Hypothalamus (tissue), 51 donors: ENCODE data around the gene LIMK2.
A peak's percentile ranks its signal among the peaks of the same experiment; 100 is the strongest.

Experiments used
- DNase-seq, 51 donors: peaks; one replicate each; lab custom pipeline; 2025; lab: John Stamatoyannopoulos, UW

Gene LIMK2

DNA sequence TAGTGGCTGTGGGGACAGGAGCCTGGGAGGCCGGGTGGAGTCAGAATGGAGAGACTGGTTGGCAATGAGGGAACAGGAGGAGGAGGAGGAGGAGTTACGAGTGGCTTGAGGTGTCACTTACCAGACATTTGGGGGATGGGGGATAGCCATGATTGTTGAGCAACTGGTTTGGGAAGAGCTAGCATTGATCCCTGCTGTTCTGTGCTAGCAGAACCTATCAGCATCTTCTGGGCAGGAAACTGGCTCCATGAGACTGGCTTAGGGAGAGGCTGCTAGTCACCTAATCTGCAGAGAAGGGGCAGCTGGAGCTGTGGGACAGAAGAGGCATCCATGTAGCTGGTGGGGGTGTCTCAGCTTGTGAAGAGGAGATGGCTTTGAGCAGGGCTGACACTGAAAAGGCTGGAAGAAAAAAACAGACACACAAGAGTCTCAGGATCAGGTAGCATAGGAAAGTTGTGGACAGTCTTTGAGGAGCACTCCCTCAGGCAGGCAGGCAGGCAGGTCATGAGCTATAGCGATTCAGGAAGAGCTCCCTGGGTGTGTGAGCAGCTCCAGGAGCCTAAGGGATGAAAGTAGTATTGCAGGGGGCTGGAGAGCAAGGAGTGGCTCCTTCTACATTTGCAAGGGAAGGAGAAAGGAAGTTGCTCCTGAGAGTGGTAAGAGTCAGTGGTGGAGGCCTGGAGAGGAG lies 57.9 kb downstream of the LIMK2 start:
- DNase-seq, result no peak

DNA sequence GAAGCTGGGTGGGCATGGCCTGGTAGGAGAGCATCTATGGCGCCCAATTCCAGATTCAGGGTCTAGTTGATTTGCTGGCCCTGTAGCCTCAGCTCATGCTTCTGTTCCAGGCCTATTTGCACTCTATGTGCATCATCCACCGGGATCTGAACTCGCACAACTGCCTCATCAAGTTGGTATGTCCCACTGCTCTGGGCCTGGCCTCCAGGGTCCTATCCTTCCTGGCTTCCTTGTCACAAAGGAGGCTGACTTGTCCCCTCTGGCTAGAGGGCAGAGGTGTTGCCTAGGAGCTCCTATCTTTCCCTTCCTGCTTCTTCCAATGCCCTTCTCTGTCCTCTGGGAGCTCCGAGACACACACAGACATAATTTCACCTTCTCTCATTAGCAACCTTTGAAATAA lies 58.9 kb downstream of the LIMK2 start:
- DNase-seq, result no peak

DNA sequence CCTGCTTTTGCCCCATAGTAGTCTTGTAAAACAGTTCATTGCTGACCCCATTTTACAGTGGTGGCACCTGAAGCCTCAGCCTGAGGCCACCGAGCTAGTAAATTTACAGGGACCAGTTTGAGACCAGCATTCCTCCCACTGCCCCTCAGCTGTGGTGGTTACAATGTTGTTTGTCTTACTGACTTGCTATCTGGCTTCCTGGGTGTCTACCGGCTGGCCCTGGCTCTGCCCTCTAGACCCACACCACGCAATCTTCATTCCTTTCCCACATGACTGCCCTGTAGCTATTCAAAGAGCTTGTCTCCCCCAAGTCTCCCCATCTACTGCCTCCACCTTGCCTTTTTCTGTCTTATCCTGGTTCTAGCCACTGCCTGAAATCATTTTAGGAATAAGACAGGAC lies 59.4 kb downstream of the LIMK2 start:
- no peak for DNase-seq

DNA sequence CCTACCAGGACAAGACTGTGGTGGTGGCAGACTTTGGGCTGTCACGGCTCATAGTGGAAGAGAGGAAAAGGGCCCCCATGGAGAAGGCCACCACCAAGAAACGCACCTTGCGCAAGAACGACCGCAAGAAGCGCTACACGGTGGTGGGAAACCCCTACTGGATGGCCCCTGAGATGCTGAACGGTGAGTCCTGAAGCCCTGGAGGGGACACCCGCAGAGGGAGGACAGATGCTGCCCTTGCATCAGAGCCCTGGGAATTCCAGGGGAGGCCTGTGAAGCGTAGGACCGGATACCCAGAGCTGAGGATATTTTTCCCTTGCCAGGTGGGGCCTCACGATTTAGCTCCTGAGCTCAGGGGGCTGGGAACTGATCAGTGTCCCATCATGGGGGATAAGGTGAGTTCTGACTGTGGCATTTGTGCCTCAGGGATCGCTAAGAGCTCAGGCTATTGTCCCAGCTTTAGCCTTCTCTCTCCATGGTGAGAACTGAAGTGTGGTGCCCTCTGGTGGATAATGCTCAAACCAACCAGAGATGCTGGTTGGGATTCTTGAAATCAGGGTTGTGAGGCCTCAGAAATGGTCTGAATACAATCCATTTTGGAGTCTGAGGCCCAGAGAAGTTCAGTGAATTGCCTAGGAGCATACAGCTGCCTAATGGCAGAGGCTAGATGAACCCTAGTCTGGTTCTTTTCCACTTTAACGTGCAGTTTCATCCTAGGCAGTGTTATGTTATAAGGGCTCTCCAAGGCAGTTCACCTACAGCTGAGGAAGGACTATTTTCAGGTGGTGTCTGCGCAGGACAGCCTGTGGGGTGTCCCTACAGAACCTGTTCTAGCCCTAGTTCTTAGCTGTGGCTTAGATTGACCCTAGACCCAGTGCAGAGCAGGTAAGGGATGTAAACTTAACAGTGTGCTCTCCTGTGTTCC lies 60.7 kb downstream of the LIMK2 start:
- peak in 25 of 51 donors; percentile 7 to 68 (median 40) for DNase-seq

DNA sequence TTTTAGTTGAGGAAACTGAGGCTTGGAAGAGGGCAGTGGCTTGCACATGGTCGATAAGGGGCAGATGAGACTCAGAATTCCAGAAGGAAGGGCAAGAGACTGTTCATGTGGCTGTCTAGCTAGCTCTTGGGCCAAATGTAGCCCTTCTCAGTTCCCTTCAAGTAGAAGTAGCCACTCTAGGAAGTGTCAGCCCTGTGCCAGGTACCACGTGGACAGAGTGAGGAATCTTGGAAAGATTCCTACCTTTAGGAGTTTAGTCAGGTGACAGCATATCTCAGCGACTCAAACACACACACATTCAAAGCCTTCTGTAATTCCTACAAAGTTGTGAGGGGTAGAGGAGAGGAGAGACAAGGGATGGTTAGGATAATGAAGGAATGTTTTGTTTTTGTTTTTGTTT lies 61.9 kb downstream of the LIMK2 start:
- no peak for DNase-seq

DNA sequence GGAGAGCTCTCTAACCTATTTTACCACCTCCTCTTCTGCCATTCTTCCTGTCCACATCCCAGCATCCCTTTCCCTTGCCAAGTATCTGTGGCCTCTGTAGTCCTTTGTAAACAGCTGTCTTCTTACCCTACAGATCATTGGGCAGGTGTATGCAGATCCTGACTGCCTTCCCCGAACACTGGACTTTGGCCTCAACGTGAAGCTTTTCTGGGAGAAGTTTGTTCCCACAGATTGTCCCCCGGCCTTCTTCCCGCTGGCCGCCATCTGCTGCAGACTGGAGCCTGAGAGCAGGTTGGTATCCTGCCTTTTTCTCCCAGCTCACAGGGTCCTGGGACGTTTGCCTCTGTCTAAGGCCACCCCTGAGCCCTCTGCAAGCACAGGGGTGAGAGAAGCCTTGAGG lies 62.9 kb downstream of the LIMK2 start:
- DNase-seq, result no peak

DNA sequence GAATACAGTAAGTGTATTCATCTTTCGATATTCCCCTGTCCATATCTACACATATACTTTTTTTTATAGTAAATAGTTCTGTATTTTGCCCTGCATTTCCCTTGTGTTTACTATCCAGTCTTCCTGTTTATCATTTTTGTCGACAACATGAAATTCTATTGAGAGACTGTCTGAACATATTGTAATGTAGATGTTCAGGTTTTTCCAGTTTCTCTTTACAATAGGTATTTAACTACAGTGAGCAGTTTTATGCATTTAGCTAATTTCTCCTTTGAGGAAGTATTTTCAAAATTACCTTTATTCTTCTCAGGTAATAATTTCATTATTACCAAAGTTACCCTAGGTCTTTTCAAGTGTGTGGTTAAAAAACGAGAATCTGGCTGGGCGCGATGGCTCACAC lies 63.5 kb downstream of the LIMK2 start:
- no peak for DNase-seq

DNA sequence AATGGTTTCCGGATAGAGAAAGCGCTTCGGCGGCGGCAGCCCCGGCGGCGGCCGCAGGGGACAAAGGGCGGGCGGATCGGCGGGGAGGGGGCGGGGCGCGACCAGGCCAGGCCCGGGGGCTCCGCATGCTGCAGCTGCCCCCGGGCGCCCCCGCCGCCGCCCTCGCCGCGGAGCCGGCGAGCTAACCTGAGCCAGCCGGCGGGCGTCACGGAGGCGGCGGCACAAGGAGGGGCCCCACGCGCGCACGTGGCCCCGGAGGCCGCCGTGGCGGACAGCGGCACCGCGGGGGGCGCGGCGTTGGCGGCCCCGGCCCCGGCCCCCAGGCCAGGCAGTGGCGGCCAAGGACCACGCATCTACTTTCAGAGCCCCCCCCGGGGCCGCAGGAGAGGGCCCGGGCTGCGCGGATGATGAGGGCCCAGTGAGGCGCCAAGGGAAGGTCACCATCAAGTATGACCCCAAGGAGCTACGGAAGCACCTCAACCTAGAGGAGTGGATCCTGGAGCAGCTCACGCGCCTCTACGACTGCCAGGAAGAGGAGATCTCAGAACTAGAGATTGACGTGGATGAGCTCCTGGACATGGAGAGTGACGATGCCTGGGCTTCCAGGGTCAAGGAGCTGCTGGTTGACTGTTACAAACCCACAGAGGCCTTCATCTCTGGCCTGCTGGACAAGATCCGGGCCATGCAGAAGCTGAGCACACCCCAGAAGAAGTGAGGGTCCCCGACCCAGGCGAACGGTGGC lies 64.5 kb downstream of the LIMK2 start:
- DNase-seq, result no peak

DNA sequence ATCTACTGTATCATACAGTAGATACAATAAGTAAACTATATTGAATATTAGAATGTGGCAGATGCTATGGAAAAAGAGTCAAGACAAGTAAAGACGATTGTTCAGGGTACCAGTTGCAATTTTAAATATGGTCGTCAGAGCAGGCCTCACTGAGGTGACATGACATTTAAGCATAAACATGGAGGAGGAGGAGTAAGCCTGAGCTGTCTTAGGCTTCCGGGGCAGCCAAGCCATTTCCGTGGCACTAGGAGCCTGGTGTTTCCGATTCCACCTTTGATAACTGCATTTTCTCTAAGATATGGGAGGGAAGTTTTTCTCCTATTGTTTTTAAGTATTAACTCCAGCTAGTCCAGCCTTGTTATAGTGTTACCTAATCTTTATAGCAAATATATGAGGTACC lies 65.6 kb downstream of the LIMK2 start:
- no peak for DNase-seq

DNA sequence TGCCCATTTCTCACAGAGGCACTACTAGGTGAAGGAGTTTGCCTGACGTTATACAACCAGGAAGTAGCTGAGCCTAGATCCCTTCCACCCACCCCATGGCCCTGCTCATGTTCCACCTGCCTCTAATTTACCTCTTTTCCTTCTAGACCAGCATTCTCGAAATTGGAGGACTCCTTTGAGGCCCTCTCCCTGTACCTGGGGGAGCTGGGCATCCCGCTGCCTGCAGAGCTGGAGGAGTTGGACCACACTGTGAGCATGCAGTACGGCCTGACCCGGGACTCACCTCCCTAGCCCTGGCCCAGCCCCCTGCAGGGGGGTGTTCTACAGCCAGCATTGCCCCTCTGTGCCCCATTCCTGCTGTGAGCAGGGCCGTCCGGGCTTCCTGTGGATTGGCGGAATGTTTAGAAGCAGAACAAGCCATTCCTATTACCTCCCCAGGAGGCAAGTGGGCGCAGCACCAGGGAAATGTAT lies 66.1 kb downstream of the LIMK2 start:
- DNase-seq, result no peak

DNA sequence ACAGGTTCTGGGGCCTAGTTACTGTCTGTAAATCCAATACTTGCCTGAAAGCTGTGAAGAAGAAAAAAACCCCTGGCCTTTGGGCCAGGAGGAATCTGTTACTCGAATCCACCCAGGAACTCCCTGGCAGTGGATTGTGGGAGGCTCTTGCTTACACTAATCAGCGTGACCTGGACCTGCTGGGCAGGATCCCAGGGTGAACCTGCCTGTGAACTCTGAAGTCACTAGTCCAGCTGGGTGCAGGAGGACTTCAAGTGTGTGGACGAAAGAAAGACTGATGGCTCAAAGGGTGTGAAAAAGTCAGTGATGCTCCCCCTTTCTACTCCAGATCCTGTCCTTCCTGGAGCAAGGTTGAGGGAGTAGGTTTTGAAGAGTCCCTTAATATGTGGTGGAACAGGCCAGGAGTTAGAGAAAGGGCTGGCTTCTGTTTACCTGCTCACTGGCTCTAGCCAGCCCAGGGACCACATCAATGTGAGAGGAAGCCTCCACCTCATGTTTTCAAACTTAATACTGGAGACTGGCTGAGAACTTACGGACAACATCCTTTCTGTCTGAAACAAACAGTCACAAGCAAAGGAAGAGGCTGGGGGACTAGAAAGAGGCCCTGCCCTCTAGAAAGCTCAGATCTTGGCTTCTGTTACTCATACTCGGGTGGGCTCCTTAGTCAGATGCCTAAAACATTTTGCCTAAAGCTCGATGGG lies 66.7 kb downstream of the LIMK2 start:
- DNase-seq, result no peak

DNA sequence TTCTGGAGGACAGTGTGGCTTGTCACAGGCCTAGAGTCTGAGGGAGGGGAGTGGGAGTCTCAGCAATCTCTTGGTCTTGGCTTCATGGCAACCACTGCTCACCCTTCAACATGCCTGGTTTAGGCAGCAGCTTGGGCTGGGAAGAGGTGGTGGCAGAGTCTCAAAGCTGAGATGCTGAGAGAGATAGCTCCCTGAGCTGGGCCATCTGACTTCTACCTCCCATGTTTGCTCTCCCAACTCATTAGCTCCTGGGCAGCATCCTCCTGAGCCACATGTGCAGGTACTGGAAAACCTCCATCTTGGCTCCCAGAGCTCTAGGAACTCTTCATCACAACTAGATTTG lies 67.2 kb downstream of the LIMK2 start:
- DNase-seq, result no peak

DNA sequence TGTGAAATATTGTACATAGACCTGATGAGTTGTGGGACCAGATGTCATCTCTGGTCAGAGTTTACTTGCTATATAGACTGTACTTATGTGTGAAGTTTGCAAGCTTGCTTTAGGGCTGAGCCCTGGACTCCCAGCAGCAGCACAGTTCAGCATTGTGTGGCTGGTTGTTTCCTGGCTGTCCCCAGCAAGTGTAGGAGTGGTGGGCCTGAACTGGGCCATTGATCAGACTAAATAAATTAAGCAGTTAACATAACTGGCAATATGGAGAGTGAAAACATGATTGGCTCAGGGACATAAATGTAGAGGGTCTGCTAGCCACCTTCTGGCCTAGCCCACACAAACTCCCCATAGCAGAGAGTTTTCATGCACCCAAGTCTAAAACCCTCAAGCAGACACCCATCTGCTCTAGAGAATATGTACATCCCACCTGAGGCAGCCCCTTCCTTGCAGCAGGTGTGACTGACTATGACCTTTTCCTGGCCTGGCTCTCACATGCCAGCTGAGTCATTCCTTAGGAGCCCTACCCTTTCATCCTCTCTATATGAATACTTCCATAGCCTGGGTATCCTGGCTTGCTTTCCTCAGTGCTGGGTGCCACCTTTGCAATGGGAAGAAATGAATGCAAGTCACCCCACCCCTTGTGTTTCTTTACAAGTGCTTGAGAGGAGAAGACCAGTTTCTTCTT lies 67.9 kb downstream of the LIMK2 start:
- DNase-seq, result no peak

DNA sequence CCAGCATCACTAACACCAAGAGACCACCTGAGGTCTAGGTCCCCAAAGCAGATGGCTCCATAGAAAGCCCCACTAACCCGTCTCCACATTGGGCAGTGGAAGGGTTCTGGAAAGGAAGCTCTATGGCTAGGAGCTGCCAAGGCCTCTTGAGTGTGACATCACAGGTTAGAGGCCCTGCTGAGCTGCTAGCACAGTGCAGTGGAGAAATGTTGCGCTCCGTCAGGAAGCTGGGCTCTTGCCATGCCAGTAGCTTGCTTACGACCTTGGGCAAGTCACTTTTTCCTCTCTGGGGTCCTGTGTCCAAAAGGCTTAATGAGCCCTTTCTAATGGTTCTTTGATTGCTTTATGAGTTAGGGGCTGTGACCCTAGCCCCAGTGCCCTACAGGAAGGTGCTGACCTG lies 69.6 kb downstream of the LIMK2 start:
- DNase-seq, result peak in 1 of 51 donors; percentile 24

DNA sequence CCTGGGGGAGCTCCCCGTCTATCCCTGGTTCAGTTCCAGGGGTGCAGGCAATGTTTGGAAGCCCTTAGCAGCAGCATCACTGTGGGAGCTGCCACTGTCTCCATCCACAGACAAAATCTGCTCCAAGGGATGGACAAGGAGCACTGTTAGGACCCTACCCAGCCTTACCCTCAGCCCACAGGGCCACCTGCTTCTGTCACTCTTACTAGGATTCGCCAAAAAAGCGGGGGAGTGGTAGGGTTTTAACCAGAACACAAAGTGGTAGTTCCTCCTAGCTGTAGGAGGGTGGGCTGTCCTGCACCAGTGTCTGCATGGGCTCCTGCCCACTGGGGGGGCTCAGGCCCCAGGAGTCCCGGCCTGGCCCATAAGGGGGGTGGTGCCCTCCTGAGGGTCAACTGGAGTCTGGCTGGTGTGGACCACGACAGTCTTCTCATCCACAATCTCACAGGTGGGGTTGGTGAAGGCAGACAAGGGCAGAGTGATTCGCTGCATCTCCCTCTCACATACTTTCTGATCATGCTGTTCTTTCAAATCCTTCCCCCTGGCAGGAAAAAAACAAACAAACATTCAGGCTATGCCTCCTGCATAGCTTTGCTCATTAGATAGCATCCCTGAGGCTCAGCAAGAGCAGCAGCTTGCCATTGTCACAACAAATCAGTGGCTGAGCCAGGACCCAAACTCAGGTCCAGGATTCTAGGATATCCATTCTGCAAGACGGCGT lies 70.8 kb downstream of the LIMK2 start:
- no peak for DNase-seq

DNA sequence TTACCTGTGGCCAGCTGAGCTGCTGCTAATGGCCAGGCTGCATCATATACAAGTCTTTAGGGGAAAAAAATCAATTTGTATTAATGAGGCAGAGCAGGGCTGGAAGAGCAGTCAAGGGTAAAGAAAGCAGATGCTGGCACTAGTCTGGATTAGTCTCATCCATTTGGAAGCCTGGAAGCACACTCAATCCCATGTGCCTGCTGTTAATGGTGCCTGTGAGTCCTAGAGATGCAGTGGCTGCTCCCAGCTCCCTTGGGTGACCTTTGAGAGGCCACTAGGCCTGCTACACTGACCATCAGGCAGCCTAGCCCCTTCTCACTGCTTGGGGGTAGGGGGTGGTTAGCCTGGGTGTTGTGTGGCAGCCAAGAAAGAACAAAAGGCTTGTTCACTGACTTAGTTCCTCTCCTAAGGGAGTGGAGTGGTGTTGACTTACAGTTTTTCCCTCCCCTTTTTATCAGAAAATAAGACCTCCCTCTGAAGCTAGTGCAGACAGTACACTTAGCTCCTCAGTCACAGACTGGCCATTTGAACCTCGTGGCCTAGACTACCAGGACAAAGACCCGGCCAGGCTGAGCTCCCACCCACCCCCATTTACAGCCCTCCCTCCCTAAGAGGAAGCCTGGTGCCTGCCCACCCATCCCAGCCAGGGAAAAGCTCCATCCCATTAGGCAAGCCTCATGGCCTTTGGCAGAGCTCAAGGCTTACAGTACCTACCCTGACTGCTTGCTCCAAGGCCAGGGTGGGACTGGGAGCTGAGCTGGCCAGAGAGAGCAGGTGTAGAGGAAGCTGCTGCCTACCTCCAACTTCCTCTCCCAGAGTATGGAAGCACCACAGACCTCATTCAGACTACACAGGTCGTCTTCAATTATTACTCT lies 72.4 kb downstream of the LIMK2 start:
- DNase-seq, result no peak

DNA sequence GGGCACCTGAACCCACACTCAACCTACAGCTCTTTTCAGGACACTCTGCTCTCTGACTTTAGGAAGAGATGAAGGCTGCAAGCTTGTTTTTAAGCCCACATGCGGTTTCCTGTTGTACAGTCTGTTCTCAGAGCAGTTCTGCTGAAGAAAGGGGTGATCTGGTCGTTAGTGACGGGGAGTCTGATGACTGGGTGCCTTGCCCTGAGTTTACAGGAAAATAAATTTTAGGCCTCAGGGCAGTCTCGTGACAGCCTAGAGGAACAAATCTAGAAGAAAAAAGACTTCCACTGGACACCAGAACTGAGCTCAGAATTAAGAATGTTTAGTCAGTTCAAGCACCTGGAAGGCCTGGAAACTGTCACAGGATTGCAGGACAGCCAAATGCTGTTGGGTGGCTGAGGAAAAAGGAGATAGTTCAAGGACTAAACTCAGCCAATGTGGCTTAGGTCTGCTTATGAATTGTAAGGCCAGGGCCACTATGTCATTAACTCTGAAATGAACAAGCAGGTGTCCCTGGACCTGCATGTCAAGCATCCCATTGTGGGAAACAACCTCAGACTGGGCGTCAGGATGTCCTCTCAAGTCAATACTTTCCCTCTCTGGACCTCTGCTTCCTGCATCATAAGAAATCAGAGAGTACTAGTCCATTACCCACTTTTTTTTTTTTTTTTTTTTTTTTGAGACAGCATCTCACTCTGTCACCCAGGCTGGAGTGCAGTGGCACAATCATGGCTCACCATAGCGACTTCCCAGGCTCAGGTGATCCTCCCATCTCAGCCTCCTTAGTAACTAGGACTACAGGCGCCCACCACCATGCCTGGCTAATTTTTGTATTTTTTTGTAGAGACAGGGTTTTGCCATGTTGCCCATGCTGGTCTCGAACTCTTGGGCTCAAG lies 74.5 kb downstream of the LIMK2 start:
- no peak for DNase-seq
